ENCODE data around the gene RELB.

GRCh38 chr19:45005787-45006186 is 4.5 kb downstream of the RELB start:
- TF ChIP-seq CTCF (IDR thresholded peaks at IDR 0.05) (no peak), POLR2A (IDR thresholded peaks at IDR 0.05) (no peak)
